Measurements from ENCODE around the gene CYP4F11.

CYP4F11 gene

GRCh38 chr19:15923702-15924101, 10.6 kb downstream of the CYP4F11 start:
- H3K4me3 ChIP-seq (replicated peaks; ENCODE audit: low read depth, low read length), result no peak overlapping the region
- DNase-seq (ENCODE audit: extremely low read depth, low read depth), result no peak

DNA sequence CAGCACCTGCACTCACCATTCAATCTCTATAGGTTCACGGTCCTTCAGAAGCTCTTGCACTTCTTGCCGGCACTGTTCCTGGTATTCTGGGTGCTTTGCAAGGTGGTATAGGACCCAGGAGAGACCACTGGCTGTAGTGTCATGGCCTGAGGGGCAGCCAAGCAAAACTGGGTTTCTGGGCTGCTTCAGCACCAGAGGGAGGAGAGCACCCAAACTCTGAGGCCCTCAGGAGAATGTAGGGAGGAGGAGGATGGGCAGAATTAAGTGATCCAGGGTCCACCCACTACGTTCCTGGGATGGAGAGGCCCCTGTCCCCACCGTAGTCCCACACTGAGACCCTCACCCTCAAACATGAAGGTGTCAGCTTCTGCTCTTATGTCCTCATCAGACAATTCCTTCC, 12.3 kb downstream of the CYP4F11 start:
- TF ChIP-seq, protein P1, sequence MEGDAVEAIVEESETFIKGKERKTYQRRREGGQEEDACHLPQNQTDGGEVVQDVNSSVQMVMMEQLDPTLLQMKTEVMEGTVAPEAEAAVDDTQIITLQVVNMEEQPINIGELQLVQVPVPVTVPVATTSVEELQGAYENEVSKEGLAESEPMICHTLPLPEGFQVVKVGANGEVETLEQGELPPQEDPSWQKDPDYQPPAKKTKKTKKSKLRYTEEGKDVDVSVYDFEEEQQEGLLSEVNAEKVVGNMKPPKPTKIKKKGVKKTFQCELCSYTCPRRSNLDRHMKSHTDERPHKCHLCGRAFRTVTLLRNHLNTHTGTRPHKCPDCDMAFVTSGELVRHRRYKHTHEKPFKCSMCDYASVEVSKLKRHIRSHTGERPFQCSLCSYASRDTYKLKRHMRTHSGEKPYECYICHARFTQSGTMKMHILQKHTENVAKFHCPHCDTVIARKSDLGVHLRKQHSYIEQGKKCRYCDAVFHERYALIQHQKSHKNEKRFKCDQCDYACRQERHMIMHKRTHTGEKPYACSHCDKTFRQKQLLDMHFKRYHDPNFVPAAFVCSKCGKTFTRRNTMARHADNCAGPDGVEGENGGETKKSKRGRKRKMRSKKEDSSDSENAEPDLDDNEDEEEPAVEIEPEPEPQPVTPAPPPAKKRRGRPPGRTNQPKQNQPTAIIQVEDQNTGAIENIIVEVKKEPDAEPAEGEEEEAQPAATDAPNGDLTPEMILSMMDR (IDR thresholded peaks at IDR 0.05; ENCODE audit: low read depth, low read length, missing control alignments), result no peak
- DNase-seq (ENCODE audit: extremely low read depth, low read depth), result no peak
- no peak overlapping the region for H3K4me3 ChIP-seq (replicated peaks; ENCODE audit: low read depth, low read length)

More at GRCh38 chr19:15923702-15924101, 10.6 kb downstream of the CYP4F11 start:
- TF ChIP-seq, protein P1 (IDR thresholded peaks at IDR 0.05; ENCODE audit: low read depth, low read length, missing control alignments), result no peak

DNA sequence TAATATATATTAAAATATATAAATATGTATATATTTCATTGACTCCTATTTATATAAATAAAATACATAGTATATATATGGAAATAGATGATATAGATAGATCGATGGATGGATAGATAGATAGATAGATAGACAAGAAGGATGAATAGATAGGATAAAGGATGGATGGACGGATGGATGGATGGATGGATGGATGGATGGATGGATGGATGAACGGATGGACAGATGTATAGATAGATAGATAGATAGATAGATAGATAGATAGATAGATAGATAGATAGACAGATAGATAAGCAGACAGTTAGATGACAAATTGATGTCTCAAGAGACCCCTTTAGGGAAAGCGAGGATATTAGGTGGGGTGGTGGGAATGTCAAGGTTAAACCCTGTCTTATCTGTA, 15.1 kb downstream of the CYP4F11 start:
- no peak for DNase-seq (ENCODE audit: extremely low read depth, low read depth)
- no peak overlapping the region for H3K4me3 ChIP-seq (replicated peaks; ENCODE audit: low read depth, low read length)
- TF ChIP-seq, protein P1 (IDR thresholded peaks at IDR 0.05; ENCODE audit: low read depth, low read length, missing control alignments), result no peak

- TF ChIP-seq, protein P1 (IDR thresholded peaks at IDR 0.05; ENCODE audit: low read depth, low read length, missing control alignments), result no peak
- DNase-seq (ENCODE audit: extremely low read depth, low read depth), result no peak
- no peak overlapping the region for H3K4me3 ChIP-seq (replicated peaks; ENCODE audit: low read depth, low read length)
Measured at GRCh38 chr19:15915109-15915508, 19.2 kb downstream of the CYP4F11 start.

DNA sequence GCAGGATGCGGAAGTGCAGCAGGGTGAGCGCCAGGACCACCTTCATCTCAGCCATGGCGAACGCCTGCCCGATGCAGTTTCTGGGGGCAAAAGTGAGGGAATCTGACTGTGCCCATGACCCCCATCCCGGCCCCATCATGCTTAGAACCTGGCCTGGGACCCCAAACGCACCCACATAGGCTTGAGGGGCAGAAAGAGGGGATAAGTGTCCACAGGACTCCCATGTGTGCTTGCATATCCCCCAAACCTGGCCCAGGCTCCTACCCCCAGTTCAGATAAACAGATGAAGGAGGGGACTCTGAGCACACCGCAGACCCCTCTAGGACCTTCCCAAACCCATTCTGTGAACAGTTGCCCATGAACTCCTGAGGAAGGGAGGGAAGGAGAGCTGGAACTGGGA, 20.5 kb downstream of the CYP4F11 start:
- no peak for DNase-seq (ENCODE audit: extremely low read depth, low read depth)
- TF ChIP-seq, protein P1 (IDR thresholded peaks at IDR 0.05; ENCODE audit: low read depth, low read length, missing control alignments), result no peak
- no peak overlapping the region for H3K4me3 ChIP-seq (replicated peaks; ENCODE audit: low read depth, low read length)

DNA sequence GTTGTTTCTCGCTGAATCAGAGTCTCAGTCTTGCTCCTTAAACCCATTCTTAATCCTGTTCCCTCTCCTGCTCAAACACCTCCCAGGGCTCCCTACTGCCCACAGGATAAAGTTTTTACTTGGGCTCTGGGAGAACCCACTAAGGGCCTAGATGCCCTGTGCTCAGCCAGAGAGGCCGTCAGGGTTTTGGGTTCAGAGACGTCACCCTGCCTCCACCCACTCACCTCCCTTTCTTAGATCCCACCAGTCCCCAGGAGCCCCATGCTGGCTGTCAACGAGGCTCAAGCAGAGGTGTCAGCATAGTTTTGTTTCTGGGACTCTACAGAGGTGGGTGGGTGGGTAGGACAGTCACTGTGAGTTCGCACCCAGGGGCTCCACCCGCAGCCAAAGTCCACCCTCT, 20.9 kb downstream of the CYP4F11 start:
- no peak overlapping the region for H3K4me3 ChIP-seq (replicated peaks; ENCODE audit: low read depth, low read length)
- TF ChIP-seq, protein P1 (IDR thresholded peaks at IDR 0.05; ENCODE audit: low read depth, low read length, missing control alignments), result no peak
- DNase-seq (ENCODE audit: extremely low read depth, low read depth), result no peak

DNA sequence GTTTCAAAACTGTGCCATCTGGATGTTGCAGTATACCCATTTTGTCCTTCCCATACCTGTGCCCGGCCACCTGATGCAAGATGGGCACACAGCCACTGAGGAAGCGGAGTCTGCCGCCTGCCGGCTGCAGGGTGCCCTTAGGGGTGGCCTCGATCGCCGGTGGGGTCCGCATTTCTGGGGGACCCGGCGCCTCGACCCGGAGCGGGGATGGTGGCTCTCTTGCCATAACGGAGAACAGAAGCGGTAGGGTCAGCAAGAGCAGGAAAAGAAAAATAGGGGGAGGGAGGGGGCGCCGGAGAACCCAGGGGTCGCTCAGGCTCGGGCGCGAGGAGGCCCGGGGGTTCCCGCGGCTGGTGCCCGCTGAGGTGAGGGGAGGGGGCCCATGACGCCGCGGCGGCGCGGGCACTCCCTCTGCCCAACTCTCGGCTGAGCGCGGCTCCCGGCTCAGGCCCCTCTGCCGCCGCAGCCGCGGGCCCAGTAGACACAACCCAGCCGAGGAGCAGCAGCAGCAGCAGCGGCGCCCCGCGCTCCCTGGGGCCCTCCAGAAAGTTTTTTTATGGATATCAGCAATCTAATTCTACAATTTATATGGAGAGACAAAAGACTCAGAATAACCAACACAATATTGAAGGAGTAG, 22.6 kb downstream of the CYP4F11 start:
- no peak for DNase-seq (ENCODE audit: extremely low read depth, low read depth)
- H3K4me3 ChIP-seq (replicated peaks; ENCODE audit: low read depth, low read length), result no peak overlapping the region
- TF ChIP-seq, protein P1 (IDR thresholded peaks at IDR 0.05; ENCODE audit: low read depth, low read length, missing control alignments), result no peak

All from HFF-Myc (cell line).